Measurements from ENCODE around the gene EVX2.

GRCh38 chr2:176087330-176088047 is 3.7 kb upstream of the EVX2 start:
- TF ChIP-seq PRPF4 (IDR thresholded peaks at IDR 0.05; ENCODE audit: low read depth, low read length, poor library complexity, severe bottlenecking) (no peak), MEIS2 (CRISPR knock-in tag; IDR thresholded peaks at IDR 0.05) (no peak), RAD21 (CRISPR knock-in tag; IDR thresholded peaks at IDR 0.05) (no peak), GZF1 (CRISPR knock-in tag; IDR thresholded peaks at IDR 0.05) (no peak), ZNF260 (CRISPR knock-in tag; IDR thresholded peaks at IDR 0.05; ENCODE audit: borderline replicate concordance, low read depth) (no peak), MNT (IDR thresholded peaks at IDR 0.05) (no peak)

Measured in HepG2 (cell line).